ENCODE data around the gene TRAF3. TPM values are rescaled to one million over a fixed set of nuclear protein-coding genes. Genes with fewer than 3 reads are reported as not detected.
"Not testable (repeated sequence)": the region's sequence is repeated elsewhere in the genome, so short reads cannot be mapped to it uniquely, and the experiment has no call there.

The TRAF3 gene
- total RNA-seq, 2 experiments from 2014 or later, result 68.8 to 73.6 TPM

DNA sequence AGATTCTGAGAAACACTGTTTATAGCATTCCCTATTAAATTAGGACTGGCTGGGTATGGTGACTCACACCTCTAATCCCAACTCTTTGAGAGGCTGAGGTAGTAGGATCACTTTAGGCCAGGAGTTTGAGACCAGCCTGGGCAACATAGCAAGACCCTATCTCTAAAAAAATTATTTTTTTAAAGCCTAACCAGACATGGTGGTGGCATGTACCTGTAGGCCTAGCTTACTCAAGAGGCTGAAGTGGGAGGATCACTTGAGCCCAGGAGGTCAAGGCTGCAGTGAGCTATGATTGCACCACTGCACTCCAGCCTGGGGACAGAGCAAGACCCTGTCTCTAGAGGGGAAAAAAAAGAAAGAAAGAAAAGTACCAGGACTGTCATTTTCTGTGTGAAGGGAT is 119.5 kb downstream of the TRAF3 start:
- intact Hi-C loops (cut with micrococcal nuclease); H3K9me3 Mint-ChIP-seq; H3K4me3 Mint-ChIP-seq; DNase-seq; POLR2A ChIA-PET; H3K27me3 Mint-ChIP-seq; H3K27ac Mint-ChIP-seq: not testable (repeated sequence)
- Mint-ChIP-seq H3K36me3 (peaks cover 51% of the 10 kb centered on the region), H3K4me1 (ENCODE audit: low read depth) (peaks cover 18% of the 10 kb centered on the region)
- CTCF ChIA-PET, result interaction anchor here (0.8 to 1.4 kb wide), 2 partner anchors 79 to 202 kb away, joined by 3 to 8 read pairs; no protein-coding TSS in a partner anchor

DNA sequence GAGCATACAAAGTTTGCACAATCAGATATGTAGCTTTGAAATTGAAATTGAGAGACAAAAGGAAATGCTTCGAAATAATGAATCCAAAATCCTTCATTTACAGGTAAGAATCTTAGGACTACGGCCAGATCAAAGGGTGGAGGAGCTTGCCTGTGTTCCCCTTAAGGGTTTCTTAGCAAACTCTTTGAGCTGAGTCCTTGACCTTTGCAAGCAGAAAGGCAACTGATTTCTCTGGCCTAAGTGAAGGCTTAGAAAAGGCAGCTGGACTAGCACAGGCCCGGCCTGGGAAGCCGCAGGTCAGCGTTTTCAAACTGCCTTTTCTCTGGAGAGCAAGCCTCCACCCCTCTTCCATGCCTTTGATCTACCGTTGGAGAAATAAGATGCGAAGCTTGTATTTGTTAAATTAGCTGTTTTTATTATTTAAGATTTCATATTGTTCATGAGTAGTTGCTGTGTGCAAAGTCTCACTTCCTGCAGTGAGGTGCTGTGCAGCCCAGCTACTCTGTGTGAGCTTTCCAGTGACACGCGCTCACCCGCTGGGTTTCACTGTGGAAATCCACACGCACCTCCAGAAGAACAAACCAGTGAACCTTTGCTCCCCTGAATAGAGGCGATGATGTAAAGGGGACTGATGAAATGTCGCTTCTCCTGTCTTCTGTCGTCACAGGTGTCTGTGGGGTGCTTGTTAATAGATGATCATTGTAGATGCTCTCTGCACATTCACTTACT is 120.2 kb downstream of the TRAF3 start:
- H3K4me1 Mint-ChIP-seq (ENCODE audit: low read depth), result peaks cover 18% of the 10 kb centered on the region
- peak overlapping the region; percentile 26 for H3K27ac Mint-ChIP-seq
- no peak for DNase-seq
- no peak overlapping the region for H3K4me3 Mint-ChIP-seq
- H3K36me3 Mint-ChIP-seq, result peaks cover 48% of the 10 kb centered on the region
- POLR2A ChIA-PET, result no interaction called here
- CTCF ChIA-PET, result interaction anchor here (0.8 to 1.4 kb wide), 2 partner anchors 79 to 202 kb away, joined by 3 to 8 read pairs; no protein-coding TSS in a partner anchor
- no peaks in the 10 kb centered on the region for H3K9me3 Mint-ChIP-seq
- intact Hi-C loops (cut with micrococcal nuclease), result no loop called here
- H3K27me3 Mint-ChIP-seq, result no peaks in the 10 kb centered on the region

DNA sequence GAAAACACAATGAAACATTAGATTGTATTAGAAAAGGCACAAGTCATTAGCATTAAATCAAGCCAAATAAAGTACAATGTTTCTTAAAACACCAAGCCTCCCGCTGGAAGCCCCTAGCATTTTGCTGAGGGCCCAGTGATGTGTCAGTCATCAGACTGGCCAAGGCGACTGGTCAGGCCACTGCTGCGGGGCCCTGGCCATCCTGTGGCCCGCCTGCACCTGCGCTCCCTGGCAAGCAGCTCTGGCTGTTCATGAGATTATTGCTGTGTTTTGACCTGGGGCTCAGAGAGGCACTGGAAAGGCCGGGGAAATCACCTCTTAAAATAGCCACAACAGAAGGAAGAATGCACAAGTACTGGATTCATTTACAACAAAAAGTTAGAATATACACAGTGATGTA is 121.0 kb downstream of the TRAF3 start:
- peaks cover 18% of the 10 kb centered on the region for H3K4me1 Mint-ChIP-seq (ENCODE audit: low read depth)
- no peaks in the 10 kb centered on the region for H3K27me3 Mint-ChIP-seq
- CTCF ChIA-PET, result no interaction called here
- peak overlapping the region; percentile 64 for H3K27ac Mint-ChIP-seq
- H3K36me3 Mint-ChIP-seq, result peaks cover 51% of the 10 kb centered on the region
- POLR2A ChIA-PET, result no interaction called here
- no peaks in the 10 kb centered on the region for H3K9me3 Mint-ChIP-seq
- H3K4me3 Mint-ChIP-seq, result no peak overlapping the region
- no peak for DNase-seq
- intact Hi-C loops (cut with micrococcal nuclease), result no loop called here

DNA sequence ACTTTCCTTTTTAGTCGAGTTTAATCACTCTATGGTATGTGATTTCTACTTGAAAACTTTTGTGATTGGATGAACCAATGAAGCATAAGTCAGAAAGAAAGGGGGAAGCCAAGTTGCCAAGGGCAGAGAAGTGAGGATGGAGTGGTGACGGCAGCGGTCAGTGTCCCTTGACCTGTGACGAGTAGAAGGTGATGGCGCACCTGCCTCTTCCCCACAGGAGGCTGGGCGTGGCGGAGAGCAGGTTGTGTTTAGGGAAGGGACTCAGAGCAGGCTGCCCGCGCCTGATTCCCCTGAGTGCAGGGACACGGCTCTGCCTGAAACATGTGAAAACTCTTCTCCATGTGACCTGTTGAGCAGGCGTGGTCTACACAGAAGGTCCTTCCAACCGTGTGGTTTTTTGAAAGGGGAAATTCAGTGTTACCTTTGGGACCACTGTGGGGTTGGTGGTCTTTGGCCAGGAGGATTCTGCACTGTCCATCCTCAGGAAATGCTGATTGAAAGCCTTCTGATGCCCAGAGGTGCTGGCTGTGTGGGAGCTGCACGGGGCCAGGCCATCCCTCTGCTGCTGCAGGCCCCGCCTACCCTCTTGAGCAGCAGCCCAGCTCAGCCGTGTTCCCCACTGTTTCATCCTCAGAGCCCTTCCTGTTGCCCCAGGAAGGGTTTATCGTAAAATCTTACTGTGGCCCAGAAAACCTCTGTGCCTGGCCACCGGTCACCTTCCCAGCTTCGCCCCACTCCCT is 121.7 kb downstream of the TRAF3 start:
- ChIA-PET POLR2A (no interaction called here), CTCF (no interaction called here)
- Mint-ChIP-seq H3K27me3 (no peaks in the 10 kb centered on the region), H3K27ac (peak overlapping the region; percentile 64), H3K9me3 (no peaks in the 10 kb centered on the region), H3K36me3 (peaks cover 53% of the 10 kb centered on the region), H3K4me1 (ENCODE audit: low read depth) (peaks cover 14% of the 10 kb centered on the region), H3K4me3 (no peak overlapping the region)
- no peak for DNase-seq
- intact Hi-C loops (cut with micrococcal nuclease), result no loop called here

- intact Hi-C loops (cut with micrococcal nuclease), result no loop called here
- POLR2A ChIA-PET, result no interaction called here
Measured at GRCh38 chr14:102899516-102899900, 122.3 kb downstream of the TRAF3 start.

DNA sequence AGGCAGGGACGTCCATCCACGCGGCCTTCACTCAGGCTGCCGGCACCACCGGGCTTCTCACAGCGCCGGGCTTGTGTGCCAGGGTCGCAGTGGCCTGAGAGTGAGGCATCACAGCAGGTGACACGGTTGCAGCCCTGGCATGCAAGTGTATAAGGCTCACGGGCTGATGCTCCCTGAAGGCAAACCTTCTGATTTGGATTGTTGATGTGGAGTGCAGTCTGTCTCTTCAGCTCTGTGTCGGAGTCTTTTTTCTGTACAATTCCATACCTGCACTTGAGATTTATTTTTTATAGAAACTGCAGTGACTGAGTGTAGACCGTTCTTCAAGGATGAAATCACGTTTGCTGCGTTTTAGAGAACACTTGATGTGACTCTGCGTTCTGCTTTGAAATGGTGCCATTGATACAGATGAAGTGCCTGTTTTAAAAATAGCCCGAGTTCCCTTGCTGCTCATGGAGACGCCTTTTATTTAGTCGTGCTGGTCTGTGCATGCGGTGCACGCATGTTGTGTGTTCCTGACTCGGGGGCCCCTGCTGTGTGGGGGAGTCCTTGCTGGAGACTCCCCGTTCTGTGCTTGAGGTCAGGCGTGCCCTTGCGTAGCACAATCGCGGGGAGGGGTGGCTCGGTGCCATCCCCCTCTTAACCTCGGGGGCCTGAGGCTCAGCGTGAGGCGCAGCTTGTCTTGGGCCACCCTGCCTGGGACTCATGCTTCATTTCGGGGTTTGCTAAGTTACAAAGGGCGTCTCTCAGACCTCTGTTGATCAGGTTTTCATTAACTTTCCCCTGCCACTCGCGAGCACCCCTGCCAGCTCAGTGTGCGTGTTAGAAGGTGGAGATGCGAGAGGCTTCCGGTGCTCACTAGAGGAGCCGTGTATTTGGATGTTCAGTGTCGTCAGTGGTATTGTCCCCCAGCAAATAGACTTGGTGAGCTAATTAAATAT is 123.7 kb downstream of the TRAF3 start:
- CTCF ChIA-PET, result no interaction called here
- intact Hi-C loops (cut with micrococcal nuclease), result no loop called here
- Mint-ChIP-seq H3K9me3 (no peaks in the 10 kb centered on the region), H3K4me1 (ENCODE audit: low read depth) (peaks cover 14% of the 10 kb centered on the region), H3K27me3 (no peaks in the 10 kb centered on the region), H3K4me3 (no peak overlapping the region), H3K27ac (peak overlapping the region; percentile 72), H3K36me3 (peaks cover 50% of the 10 kb centered on the region)
- POLR2A ChIA-PET, result no interaction called here
- DNase-seq, result no peak

More at GRCh38 chr14:102899516-102899900, 122.3 kb downstream of the TRAF3 start:
- CTCF ChIA-PET, result no interaction called here
- peaks cover 14% of the 10 kb centered on the region for H3K4me1 Mint-ChIP-seq (ENCODE audit: low read depth)
- no peaks in the 10 kb centered on the region for H3K27me3 Mint-ChIP-seq
- peaks cover 52% of the 10 kb centered on the region for H3K36me3 Mint-ChIP-seq
- no peak for DNase-seq
- H3K9me3 Mint-ChIP-seq, result no peaks in the 10 kb centered on the region
- H3K4me3 Mint-ChIP-seq, result no peak overlapping the region
- H3K27ac Mint-ChIP-seq, result peak overlapping the region; percentile 9

- H3K36me3 Mint-ChIP-seq, result peaks cover 48% of the 10 kb centered on the region
- no peak overlapping the region for H3K4me3 Mint-ChIP-seq
- ChIA-PET POLR2A (no interaction called here), CTCF (no interaction called here)
- peak overlapping the region; percentile 72 for H3K27ac Mint-ChIP-seq
- H3K27me3 Mint-ChIP-seq, result no peaks in the 10 kb centered on the region
- intact Hi-C loops (cut with micrococcal nuclease), result no loop called here
- H3K9me3 Mint-ChIP-seq, result no peaks in the 10 kb centered on the region
- H3K4me1 Mint-ChIP-seq (ENCODE audit: low read depth), result peaks cover 14% of the 10 kb centered on the region
- DNase-seq, result no peak
Measured at GRCh38 chr14:102901633-102902032, 124.4 kb downstream of the TRAF3 start.

- DNase-seq, result no peak
- Mint-ChIP-seq H3K4me1 (ENCODE audit: low read depth) (peaks cover 14% of the 10 kb centered on the region), H3K36me3 (peaks cover 50% of the 10 kb centered on the region), H3K4me3 (no peak overlapping the region), H3K27ac (no peak overlapping the region), H3K9me3 (no peaks in the 10 kb centered on the region), H3K27me3 (no peaks in the 10 kb centered on the region)
- ChIA-PET CTCF (no interaction called here), POLR2A (no interaction called here)
- intact Hi-C loops (cut with micrococcal nuclease), result no loop called here
Measured at GRCh38 chr14:102902086-102902485, 124.8 kb downstream of the TRAF3 start.

DNA sequence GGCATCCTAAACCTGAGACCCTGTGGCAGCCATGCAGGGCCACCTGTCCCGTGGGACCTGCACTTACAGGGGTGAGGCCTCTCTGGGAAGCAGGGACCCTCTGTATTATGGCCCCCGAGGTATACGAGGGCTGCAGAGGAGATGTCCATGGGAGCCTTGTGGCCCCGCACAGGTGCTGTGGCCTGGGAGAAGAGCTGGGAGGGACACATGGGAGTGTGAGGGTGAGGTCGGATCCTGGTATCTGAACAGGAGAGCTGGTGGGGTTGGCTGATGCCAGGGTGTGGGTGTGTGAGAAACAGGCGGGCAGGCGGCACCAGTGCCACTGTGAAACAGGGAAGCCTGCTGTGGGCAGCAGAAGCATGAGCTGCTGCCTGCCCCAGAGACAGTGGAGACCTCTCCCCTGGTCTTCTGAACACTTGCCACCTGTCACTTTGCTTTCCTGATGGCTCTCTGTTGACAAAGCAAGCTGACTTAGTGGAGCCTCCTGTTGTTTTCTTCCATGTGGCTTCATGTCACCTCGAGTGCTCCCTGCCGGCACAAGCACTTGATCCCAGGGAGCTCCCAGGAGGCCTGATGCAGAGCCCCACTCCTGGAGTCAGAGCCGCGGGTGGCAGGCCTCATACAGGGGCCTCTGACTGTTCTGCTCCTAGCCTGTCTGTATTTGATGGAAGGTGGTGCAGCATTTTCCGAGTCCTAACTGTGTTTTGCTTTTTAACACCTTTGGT is 125.4 kb downstream of the TRAF3 start:
- POLR2A ChIA-PET, result no interaction called here
- Mint-ChIP-seq H3K36me3 (peaks cover 49% of the 10 kb centered on the region), H3K9me3 (no peaks in the 10 kb centered on the region), H3K4me1 (ENCODE audit: low read depth) (peaks cover 14% of the 10 kb centered on the region), H3K4me3 (no peak overlapping the region), H3K27me3 (no peaks in the 10 kb centered on the region), H3K27ac (peak overlapping the region; percentile 9)
- no peak for DNase-seq
- CTCF ChIA-PET, result no interaction called here
- intact Hi-C loops (cut with micrococcal nuclease), result no loop called here

GRCh38 chr14:102903248-102903888 is 126.1 kb downstream of the TRAF3 start:
- no peak for DNase-seq
- Mint-ChIP-seq H3K9me3 (no peaks in the 10 kb centered on the region), H3K4me3 (no peak overlapping the region), H3K4me1 (ENCODE audit: low read depth) (peaks cover 11% of the 10 kb centered on the region), H3K36me3 (peaks cover 49% of the 10 kb centered on the region), H3K27ac (peak overlapping the region; percentile 47), H3K27me3 (no peaks in the 10 kb centered on the region)
- CTCF ChIA-PET, result no interaction called here
- POLR2A ChIA-PET, result no interaction called here
- intact Hi-C loops (cut with micrococcal nuclease), result no loop called here

- Mint-ChIP-seq H3K9me3 (no peaks in the 10 kb centered on the region), H3K27ac (peak overlapping the region; percentile 47), H3K27me3 (no peaks in the 10 kb centered on the region), H3K4me1 (ENCODE audit: low read depth) (peaks cover 7% of the 10 kb centered on the region), H3K36me3 (peaks cover 45% of the 10 kb centered on the region), H3K4me3 (no peak overlapping the region)
- CTCF ChIA-PET, result no interaction called here
- no peak for DNase-seq
- POLR2A ChIA-PET, result no interaction called here
- intact Hi-C loops (cut with micrococcal nuclease), result no loop called here
Measured at GRCh38 chr14:102903889-102904512, 126.8 kb downstream of the TRAF3 start.

Data from activated CD4-positive, alpha-beta memory T cell treated with anti-CD3 and anti-CD28 coated beads for 36 hours (primary cell).